NCI-H2171 (cell line): ENCODE results near the gene DCPS.
"Not testable (repeated sequence)": the region's sequence is repeated elsewhere in the genome, so short reads cannot be mapped to it uniquely, and the experiment has no call there.

ENCODE experiments used
- DNase-seq: peaks from one replicate; lab custom pipeline; 2025; lab: John Stamatoyannopoulos, UW

The DCPS gene

DNA sequence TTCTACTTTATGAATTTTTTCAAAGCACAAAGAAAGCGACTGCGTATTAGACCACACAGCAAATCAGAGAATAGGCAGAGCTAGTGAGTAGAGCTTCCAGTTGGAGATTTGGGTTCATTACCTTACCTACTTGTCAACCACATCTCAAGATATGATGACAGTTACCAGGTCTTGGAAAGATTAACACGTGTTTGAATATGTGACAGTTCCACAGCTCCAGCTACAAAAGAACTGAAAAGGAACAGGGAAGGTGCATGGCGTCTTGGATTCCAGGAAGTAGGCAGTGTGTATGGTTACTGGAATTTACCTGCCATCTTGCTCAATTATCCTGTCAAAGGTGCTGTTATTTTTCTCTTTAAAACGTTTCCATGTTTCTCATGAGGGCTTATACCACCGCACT is 15.6 kb upstream of the DCPS start:
- no peak for DNase-seq

DNA sequence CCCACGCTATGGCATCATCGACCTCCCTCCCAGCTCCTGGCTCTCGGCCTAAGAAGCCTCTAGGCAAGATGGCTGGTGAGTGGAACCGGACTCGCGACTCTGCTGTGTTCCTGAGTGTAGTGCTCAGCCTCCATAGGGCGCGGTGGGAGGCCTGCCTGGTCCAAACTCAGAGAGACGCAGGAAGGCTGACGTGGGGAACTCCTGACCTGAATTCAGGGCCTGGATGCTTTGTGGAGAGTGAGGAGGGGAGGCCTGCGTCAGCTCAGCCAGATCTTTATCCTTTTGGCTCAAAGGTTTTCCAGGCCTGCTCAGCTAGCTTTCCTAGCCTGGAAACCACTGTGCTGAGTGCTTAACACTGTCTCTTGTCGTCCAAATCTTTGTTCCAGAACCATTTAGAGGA is 13.0 kb upstream of the DCPS start:
- DNase-seq, result no peak

DNA sequence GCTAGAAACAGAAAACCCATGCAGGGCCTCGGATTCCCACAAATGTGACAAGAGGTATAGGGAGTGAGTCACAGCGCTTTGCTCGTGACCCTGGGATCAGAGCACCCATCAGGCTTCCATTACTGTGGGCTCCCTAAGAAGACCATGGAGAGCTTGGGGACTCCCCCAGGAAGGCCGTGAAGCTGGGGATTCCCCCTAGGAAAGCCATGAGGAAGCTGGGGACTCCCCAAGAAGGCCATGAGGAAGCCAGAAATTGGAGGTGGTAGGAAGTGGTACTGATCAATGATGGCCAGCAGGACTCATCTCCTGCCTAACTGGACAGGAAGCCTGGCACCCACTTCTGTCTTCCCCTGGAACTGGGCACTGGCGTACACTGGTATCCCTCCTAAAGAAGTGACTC is 10.1 kb upstream of the DCPS start:
- no peak for DNase-seq

DNA sequence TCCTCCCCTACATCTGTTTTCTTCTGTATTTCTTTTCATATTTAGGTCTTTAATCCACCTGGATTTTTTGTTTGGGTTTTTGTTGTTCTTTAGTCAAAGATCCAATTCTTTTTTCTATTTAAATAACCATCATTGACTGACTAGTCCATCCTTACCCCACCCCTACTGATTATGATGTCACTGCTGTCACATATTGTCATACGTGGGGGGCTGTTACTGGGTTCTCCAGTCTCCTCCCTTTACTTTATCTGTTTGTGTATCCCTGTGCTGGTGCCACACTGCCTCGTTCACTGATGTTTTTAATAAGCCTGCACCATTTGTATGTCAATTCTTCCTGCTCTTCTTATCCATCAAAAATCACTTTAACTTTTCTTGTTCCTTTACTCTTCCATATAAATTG is 6.9 kb upstream of the DCPS start:
- no peak for DNase-seq

DNA sequence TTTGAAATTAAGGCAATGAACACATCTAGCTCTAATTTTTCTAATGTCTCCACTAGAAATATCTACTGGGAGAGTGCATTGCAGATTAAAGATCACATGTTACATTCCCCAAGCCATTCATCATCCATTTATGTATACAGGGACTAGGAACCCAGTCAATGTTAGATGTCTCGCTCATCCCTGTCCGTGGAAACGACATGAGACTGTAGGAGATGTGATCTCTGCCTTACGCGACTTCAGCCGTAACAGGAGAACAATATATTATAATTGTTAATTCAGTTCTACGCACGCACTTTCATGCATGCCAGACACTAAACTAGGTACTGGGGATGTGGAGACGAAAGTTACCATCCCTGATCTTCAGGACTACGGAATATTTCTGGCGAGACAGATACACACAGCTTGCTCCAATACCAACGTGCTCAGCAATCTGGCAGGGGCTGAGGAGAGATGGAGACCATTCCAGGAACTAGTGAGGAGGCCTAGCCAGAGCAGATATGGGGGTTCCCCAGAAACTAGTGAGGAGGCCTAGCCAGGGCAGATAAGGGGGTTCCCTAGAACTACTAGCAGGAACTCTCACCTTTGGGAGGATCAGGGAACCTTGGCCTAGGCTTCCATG is 706 bp downstream of the DCPS start:
- no peak for DNase-seq

DNA sequence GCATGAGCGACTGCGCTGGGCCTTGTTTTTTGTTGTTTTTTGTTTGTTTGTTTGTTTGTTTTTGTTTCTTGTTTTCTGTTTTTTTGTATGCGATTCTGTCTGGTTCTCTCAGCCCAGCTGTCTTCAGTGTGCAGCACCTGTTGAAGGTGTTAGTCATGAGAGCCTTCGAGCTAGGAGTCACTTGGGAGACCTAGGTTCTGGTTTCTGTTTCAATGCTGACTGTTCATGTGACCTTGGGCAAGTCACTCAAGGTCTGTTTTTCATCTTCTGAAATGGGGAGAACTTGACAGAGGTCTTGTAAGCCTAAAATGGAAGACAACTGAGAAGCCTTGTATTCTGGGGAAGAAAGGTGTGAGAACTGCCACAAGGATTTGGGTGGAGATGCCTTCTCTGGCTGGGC is 1.8 kb downstream of the DCPS start:
- no peak for DNase-seq

DNA sequence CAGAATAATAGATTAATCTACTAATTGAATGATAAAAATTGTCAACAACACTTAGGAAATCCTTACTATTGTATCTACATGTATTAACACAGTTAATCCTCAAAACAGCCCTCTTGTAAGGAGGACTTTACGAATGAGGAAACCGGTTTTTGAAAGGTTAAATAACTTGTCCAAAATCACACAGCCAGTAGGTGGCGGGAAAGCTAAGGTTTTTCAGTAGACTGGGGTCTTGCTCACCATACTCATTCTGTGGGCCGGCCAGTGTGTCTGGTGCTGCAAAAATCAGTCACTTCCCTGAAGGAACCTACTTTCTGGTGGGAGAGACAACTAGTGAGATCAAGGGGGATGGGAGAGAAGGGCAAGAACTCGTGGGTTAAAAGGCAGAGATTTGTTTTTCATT is 3.8 kb downstream of the DCPS start:
- DNase-seq, result no peak

DNA sequence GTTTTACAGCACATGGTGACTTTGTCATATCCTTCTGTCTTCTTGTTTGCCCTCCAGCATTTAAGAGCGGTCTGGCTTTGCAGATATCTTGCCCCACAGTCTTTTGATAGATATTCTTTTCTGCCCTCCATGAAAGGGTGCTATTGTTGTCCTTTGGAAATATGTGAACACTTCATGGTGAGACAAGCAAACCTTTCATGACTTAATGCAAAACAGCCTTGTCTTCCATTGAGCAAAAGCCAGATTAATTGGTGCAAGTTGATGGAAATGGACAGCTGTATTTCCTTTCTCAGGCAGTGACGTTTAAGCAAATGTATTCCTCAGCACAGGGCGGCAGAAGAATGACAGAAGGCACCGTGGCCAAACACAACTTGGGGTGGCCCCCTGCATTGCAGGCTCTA is 4.4 kb downstream of the DCPS start:
- DNase-seq, result no peak

DNA sequence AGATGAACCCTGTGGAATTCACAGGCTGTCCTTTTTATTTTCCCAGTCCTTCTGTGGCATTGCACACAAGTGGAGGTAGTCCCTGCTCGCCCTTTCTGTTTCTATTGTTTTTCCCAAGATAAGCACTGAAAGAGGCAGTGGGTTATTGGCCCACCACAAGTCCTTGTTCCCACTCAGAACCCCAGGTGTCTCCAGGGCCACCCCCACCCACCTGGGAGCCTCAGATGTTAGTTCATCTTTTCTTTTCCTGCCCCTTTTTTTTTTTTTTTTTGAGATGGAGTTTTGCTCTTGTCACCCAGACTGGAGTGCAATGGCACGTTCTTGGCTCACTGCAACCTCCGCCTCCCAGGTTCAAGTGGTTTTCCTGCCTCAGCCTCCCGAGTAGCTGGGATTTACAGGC is 4.9 kb downstream of the DCPS start:
- DNase-seq, result not testable (repeated sequence)

DNA sequence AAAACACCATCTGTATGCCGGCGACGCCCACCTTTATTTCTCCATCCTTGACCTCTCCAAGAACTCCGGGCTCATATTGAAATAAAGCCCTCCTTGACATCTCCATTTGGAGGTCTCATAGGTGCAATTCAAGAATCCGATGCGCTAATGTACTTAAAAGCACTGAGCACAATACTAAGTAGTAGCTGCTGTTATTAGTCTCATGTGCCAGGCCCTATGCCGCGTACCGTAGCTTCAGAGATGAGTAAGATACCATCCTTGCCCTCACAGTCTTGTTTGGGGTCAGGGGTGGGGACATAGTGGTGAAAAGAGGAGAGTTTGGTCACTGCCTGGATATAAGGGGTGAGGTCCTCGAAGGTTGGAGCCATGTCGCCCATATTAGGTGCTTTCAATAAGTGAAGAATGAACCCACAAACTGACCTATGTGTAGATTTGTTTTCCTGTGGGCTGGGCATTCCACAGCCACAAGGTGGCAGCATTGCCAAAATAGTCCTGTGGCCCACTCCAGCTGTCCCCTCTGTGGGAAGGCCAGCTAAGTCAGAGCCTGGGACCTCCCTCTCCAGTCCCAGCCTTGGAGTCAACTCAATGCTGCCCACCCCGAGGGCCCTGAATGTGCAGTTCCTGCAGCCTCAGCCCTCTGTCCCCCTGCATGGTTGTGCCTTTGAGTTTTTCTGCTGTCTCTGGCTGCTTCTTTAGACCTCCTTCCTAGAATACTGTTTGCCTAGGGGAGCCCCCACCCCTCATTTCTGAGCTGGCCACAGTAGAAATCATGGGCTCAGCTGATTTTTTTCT is 6.5 kb downstream of the DCPS start:
- DNase-seq, result no peak

DNA sequence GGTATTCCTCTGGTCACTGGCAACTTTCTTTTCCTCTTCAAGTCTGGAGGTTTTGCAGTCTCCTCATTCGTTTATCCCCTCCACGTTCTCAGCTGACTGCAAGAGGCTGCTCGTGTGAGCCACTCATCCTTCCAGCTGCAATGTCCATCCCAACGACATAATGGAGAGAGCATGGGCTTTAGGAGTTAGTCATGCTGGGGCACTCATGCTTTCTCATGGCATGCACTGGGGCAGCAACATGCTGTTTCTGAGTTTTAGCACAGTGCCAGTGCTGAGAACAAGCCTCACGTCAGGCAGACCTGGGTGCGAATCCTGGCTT is 7.1 kb downstream of the DCPS start:
- no peak for DNase-seq

DNA sequence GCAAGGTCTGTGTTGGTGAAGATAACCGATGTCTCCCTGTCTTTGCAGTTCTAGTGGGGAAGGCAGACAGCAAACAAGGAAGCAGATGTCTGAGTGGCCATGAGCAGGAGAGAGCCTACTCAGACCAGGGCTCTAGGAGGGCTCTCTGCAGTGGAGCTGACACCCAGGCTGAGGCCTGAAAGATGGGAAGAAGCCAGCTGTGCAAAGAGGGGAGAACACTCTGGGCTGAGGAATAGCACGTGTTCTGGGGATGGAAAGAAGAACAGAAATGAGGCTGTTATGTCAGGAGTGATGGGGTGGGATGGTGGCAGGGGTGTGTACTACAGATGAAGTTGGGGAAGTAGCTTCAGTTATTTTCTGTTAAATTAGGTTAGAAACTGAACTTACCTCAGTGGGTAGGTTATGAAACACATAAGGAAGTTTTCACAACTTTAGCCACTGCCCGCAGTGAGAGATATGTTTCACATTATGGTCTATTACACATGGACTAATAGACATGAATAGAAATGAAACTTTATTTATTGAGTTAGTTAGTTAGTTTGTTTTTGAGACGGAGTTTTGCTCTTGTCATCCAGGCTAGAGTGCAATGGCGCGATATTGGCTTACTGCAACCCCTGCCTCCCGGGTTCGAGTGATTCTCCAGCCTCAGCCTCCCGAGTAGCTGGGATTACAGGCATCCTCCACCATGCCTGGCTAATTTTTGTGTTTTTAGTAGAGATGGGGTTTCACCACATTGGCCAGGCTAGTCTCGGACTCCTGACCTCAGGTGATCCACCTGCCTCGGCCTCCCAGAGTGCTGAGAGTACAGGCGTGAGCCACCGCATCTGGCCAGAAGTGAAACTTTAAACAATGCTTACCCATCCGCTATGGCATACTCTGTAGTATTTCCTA is 7.8 kb downstream of the DCPS start:
- no peak for DNase-seq

DNA sequence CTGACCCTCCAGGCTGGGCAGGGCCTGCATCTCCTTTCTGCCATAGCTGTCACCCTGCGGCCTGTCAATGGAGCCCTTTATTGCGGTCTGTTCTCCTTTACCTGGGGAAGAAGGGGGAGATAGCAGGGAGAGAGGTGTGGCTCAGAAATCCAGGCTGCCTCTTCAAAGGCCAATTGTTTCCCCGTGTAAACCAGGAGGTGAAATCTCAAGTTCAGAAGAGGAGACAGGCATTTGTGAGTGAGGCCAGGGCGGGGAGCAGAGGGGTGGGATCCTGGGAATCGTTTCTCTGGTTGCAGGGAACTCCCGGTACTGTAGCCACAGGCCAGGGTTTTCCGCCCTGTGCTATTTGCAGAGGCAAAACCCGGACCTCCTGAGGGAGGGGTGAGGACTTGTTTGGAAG is 9.1 kb downstream of the DCPS start:
- no peak for DNase-seq

DNA sequence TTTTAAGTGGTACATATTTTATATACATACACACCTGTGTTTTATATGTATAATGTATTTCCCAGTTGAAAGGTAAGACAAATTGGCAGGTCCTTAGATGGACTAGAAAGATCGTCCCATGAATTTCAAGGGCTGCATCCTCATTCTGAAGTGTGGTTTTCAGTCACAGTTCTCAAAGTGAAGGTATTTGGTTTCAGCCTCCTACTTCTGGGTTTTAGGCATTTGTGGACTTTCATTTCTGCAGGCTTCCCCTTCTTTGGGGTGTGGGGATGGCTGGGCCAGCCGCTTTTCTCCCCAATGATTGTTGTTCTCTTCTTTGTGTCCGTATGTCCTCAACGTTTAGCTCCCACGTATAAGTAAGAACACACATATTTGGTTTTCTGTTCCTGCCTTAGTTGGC is 10.0 kb downstream of the DCPS start:
- no peak for DNase-seq

DNA sequence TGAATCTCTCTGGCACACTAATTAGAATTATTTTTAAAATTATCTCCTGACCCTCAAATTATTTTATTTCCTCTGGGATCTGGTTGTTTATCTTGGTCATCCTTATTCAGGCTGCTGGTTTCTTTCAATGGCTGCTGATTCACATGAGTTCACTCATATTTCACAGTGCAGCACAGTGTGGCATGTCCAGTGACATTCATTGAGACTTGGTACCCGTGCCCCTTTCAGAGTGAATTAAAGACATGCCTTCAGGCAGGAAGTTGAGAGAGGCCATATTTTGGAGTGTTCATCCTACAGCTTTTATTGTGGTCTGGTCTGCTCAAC is 13.5 kb downstream of the DCPS start:
- DNase-seq, result no peak

DNA sequence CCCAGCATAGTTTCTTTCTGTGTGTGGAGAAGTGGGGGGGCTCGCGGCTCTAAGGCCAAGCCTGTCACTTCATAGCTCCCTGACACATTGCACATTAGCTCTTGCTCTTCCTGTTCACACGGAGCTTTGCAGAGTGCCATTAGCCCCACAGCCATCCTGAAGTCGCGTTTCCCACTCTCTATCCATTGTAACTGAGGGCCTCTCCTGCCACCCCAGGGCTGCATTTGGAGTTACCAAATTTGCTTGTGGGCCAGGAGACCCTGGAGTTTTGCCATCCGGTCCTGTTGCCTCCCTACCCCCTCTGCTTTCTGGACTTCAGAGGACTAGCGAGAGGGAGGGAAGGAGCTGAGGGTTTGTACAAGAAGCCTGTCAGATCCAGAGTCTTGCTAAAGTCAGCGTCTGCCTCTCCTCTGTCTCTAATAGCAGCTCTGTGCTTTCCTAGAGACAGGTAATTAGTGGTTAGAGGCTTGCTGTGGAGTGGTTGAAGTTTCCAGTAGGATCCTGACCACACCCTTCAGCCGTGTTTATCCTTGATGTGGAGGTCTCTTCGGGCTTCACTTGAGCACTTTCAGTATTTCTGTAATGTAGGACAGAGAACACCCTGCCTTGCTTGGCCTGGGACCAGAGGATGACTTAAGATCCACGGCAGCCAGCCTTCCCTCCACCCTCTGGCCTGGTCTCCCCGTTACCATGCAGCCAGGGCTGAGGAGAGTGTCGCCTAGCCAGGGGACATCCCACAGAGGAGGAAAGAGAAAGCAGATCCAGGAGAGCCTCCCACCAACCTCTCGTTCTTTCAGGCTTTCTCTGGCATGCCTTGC is 14.1 kb downstream of the DCPS start:
- DNase-seq, result no peak

DNA sequence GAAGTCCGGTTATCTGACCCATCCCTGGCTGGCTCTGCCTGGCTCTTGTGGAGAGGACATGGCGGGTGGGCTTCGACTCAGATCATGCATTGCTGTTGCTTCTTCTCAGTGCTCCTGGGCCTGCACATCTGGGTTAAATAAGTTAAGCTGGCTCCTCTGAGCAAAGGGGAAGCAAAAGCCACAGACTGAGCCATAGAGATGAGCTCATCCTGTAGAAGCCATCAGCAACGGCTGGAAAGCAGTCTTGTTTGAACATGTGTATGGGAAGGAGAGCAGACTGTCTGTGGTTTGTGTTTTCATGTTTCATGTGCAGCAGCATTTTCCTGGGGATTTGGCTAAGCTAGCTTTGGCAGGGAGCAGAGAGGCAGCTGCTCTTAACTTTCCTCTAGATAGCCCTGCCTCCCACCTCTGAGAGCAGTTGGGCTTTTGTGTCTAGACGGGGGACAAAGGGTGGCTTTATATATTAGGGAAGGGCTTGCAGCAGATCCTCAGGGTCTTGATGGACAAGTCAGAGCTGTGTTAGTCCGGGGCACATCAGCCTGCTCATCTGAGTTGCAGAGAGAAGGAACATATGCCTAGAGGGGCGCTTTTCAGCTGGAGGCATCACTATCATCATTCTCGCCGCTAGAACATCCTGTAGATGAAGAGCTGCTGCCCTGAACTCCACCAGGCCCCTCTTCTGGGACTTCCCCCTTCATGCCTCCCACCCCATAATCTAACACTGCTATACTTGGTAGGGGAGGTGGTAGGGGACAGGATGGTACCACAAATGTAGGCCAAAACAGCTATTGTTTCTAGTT is 14.9 kb downstream of the DCPS start:
- no peak for DNase-seq

DNA sequence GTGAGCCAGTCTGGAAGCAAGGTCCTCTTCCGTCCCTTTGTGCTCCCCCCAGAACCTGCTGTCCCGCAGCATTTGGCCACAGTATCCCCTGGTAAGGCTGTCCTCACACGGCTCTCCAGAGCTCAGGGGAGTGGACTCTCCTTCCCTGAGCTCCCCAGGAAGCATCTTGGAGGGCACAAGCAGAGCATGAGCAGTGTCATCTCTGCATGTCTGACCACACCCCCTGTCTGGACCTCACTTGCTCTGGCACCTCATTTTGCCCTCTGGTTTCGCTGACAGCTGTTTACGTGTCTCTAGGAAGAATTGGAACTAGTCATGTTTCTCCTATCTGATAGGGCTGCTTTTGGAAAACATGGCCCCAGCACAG is 15.5 kb downstream of the DCPS start:
- DNase-seq, result no peak

DNA sequence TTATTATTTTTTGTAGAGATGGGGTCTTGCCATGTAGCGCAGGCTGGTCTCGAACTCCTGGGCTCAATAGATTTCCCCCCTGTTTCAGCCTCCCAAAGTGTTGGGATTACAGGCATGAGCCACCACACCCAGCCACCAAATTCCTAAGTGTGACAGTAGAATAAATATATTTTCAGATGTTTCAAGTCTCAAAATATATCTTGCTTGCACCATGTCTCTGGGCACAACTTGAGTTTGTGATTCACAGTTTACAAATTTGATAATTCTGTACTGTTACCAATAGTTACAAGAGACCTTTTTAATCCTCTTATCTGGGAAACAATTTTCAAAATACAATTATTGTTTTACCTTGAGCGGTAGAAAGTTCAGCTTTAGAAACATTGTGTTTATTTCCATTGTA is 19.1 kb downstream of the DCPS start:
- DNase-seq, result no peak

DNA sequence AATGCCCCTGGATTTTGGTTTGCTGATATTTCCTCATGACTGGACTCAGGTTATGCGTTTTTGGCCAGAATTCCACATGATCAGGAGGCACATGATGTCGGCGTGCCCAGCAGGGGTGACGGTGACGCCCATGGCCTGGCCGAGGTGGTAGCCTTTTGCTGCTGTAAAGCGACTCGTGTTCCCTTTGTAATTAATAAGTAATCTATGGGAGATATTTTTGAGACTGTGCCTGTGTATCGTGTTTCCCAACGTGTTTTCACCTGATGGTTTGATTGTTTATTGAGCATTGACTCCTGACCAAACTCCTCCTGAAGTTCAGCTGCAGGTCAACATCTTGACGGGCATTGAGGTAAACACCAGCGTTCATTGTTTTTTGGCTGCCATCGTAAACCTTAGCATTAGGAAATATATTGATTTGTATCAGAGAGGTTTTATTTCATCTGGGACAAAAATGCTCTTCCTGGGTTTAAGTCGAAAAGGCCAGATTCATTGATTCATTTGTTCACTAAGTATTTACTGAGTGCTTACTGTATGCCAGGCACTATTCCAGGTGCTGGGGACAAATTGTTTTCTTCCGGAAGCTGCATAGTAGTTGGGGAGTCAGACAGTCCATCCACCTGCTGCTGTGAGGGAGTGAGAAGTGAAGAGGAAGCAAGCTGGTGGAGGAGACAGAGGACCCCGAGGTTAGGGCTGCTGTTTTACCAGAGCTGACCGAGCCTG is 23.6 kb downstream of the DCPS start:
- no peak for DNase-seq

DNA sequence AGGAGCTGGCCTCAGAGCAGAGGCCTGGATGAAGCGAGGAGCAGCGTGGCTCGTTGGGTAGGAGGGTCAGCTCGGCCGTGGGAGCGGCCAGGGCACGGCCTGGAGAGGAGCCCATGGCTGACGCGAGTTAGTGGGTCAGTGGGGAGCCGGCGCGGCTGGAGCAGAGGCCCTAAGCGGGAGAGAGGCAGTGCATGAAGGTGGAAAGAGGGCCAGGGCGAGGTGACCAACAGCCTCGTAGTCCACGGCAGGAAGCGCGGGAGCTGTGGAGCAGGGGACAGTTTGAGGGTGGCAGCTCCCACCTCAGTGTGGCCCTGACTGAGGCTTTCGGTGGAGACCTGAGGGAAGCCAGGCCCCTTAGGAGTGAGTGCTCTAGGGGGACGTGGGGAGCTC is 24.1 kb downstream of the DCPS start:
- DNase-seq, result no peak
